Adrenal gland (tissue), 12 donors: ENCODE results near the gene APBA1. TPM values are rescaled to one million over a fixed set of nuclear protein-coding genes. Genes with fewer than 3 reads are reported as not detected.

Experiments used
- DNase-seq, 7 donors: peaks; one replicate each; pipeline ENCODE4 v3.0.0-alpha.2; 2019 to 2020
- H3K27ac ChIP-seq, 5 donors: fragments of 200-600 bp; sonication (generic) in 4 of 5; 1 replicate in 3 of 5; 2 replicates in 2 of 5; pipeline versions ENCODE4 v1.5.1 to v1.8.0; 2016 to 2020; ENCODE audit warnings: mild to moderate bottlenecking in 1 of 5
- H3K27me3 ChIP-seq: fragments of 200-600 bp; 2 replicates; pipeline ENCODE4 v1.8.0; 2021
- H3K36me3 ChIP-seq, 2 donors: fragments of 200-600 bp; replicated peaks in 1 of 2; 1 replicate in 1 of 2; 2 replicates in 1 of 2; pipeline versions ENCODE4 v1.5.1 to v1.8.0; 2018 to 2022
- H3K4me1 ChIP-seq, 2 donors: fragments of 200-600 bp; replicated peaks in 1 of 2; 1 replicate in 1 of 2; 2 replicates in 1 of 2; pipeline versions ENCODE4 v1.5.1 to v1.8.0; 2018 to 2021
- H3K4me3 ChIP-seq, 4 donors: fragments of 200-600 bp; sonication (generic) in 3 of 4; one replicate each; pipeline ENCODE4 v1.5.1; 2016 to 2018
- H3K9me3 ChIP-seq, 3 donors: fragments of 200-600 bp; sonication (generic) in 1 of 3; replicated peaks in 1 of 3; 1 replicate in 2 of 3; 2 replicates in 1 of 3; pipeline versions ENCODE4 v1.5.1 to v1.8.0; 2016 to 2021
- POLR2A ChIP-seq, 2 donors: fragments of 450-650 bp; IDR thresholded peaks; one replicate each; pipeline ENCODE4 v1.6.1; 2017; ENCODE audit warnings: antibody characterized with exemption in 2 of 2, mild to moderate bottlenecking in 2 of 2, moderate library complexity in 1 of 2
- WGBS, 4 donors: extraction: QIAGEN DNeasy Blood & Tissue Kit in 2 of 4; methylation state at CpG; one replicate each; pipeline versions ENCODE4 v1.1.5 to v1.1.7; 2013 to 2017; 5-methylcytosine and 5-hydroxymethylcytosine counted together
- intact Hi-C, 2 donors: fragments of 100-400 bp; cut with DNase I; formaldehyde crosslinking; loops; one replicate each; pipeline versions ENCODE4 v1.14.1 to v1.15.0; 2022 to 2023
- polyA plus RNA-seq, 3 donors: library from polyadenylated mRNA; stranded (reverse); fragments of 200-250 nt in 2 of 3; fragments of 350-450 nt in 1 of 3; fragmentation: Illumina TruSeq in 1 of 3; extraction: RNeasy Lipid Tissue Mini Kit (QIAGEN cat#74804) in 1 of 3; gene quantifications; one replicate each; pipeline ENCODE4 v1.2.3, GENCODE V29; 2013 to 2014
- total RNA-seq, 9 donors: library from RNA; depleted of rRNA in 4 of 9; stranded (reverse); fragments of >200 nt in 4 of 9; fragments of 120-200 nt in 1 of 9; fragmentation: NEBNext Ultra II Directional in 1 of 9; extraction: Animal tissue kit (Norgen Biotek cat#: 25700) in 1 of 9; gene quantifications; one replicate each; pipeline versions ENCODE4 v1.1.0 to v1.2.4, GENCODE V29; 2013 to 2023
- TF ChIP-seq, protein P1 (sequence below), 6 experiments: fragments of 450-650 bp in 4 of 6; fragments of 200-600 bp in 2 of 6; sonication (generic) in 1 of 6; IDR thresholded peaks; 1 replicate in 5 of 6; 2 replicates in 1 of 6; pipeline versions ENCODE4 v1.5.1 to v1.8.0; 2016 to 2021; ENCODE audit warnings: antibody characterized with exemption in 6 of 6, mild to moderate bottlenecking in 2 of 6, moderate library complexity in 1 of 6
- donor health status: healthy with polysubstance abuse.
- donor health status: Bipolar disorder and iron deficiency.
- donor health status: DM: yes; HTN: yes; CAD: no.
- donor health status: DM: no; HTN: no; CAD: no.
- donor health status: DM: no; HTN: no; CAD: no.
- donor health status: DM: yes; HTN: yes; CAD: no.

APBA1 gene
- total and polyA plus RNA-seq, 12 donors, result 0.64 to 6.4 (median 3.5) TPM

DNA sequence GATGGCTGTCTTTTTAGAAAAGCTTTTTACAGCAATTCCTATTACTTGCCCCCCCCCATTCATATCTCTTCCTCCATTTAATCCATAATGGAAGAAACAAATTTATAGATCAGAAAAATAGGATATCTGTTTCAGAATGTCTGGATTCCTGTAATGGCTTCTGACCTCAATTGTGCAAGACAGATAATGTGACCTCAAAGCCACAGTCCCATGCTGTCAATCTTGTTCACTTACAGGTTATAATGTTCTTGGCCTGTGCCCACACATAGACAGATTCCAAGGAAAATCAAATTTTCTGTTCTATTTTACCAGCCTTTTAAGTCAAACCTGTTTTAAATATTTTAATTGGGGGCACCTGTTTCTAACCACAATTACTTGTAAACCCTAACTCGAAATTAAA is 203.8 kb downstream of the APBA1 start:
- WGBS, 4 donors, result 72 to 89% (median 81%) methylated on average over 1 of the region's 1 CpG
- TF ChIP-seq, protein P1, sequence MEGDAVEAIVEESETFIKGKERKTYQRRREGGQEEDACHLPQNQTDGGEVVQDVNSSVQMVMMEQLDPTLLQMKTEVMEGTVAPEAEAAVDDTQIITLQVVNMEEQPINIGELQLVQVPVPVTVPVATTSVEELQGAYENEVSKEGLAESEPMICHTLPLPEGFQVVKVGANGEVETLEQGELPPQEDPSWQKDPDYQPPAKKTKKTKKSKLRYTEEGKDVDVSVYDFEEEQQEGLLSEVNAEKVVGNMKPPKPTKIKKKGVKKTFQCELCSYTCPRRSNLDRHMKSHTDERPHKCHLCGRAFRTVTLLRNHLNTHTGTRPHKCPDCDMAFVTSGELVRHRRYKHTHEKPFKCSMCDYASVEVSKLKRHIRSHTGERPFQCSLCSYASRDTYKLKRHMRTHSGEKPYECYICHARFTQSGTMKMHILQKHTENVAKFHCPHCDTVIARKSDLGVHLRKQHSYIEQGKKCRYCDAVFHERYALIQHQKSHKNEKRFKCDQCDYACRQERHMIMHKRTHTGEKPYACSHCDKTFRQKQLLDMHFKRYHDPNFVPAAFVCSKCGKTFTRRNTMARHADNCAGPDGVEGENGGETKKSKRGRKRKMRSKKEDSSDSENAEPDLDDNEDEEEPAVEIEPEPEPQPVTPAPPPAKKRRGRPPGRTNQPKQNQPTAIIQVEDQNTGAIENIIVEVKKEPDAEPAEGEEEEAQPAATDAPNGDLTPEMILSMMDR (IDR thresholded peaks at IDR 0.05), result no peak
- no peak for TF ChIP-seq POLR2A (IDR thresholded peaks at IDR 0.05)
- no peak overlapping the region for H3K4me3 ChIP-seq

DNA sequence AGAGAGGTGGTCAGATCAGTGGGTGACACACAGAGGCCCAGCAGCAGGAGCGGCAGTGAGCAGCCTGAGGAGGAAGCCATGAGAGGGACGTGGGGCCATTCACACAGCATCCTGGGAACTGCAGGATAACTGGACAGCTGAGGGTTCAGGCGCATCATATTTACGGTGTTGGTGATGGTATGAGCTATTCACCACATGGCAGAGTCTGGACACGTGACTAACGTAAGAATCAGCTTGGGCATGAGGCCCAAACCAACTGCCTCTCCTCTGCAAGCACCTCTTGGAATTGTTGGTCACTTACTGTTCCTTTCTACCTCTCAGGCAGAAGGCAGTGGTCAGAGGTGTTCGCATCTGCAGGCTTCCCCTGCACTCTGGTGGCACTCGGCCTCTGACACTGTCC is 206.0 kb downstream of the APBA1 start:
- Histone ChIP-seq H3K4me3 (no peak overlapping the region), H3K4me1 (no peaks in the 10 kb centered on the region), H3K27me3 (no peaks in the 10 kb centered on the region), H3K36me3 (no peaks in the 10 kb centered on the region), H3K27ac (no peak overlapping the region), H3K9me3 (no peaks in the 10 kb centered on the region)
- intact Hi-C loops, result no loop called here
- 83 to 91% (median 86%) methylated on average over 8 of the region's 8 CpGs for WGBS, 4 donors
- TF ChIP-seq POLR2A (IDR thresholded peaks at IDR 0.05), result no peak
- TF ChIP-seq, protein P1 (IDR thresholded peaks at IDR 0.05), result no peak
- DNase-seq, result no peak

More for the DNA sequence above, 203.8 kb downstream of the APBA1 start:
- Histone ChIP-seq H3K27ac (no peak overlapping the region), H3K27me3 (no peaks in the 10 kb centered on the region), H3K9me3 (no peaks in the 10 kb centered on the region), H3K36me3 (no peaks in the 10 kb centered on the region), H3K4me1 (no peaks in the 10 kb centered on the region)
- intact Hi-C loops, result no loop called here
- no peak for DNase-seq

DNA sequence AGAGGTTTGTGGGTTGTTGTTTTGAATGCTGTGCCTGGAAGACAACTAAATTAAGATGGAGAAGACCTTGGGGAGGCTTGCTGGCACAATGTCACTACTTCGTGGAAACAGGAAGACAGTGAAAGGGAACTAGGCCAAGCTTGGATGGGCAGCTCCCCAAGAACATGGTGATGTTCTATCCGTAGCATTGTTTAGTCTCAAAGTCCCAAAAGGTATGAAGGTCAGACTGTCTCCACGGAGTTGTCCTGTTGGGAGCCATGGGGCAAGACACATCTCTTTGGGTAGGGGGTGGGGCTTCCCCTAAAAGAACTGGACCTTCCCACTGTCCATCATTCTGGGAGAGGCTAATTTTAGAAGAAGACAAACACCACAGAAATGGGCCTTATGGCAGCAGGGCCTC is 206.7 kb downstream of the APBA1 start:
- no peak for DNase-seq
- no peak overlapping the region for H3K27ac ChIP-seq
- TF ChIP-seq, protein P1 (IDR thresholded peaks at IDR 0.05), result no peak
- no peak for TF ChIP-seq POLR2A (IDR thresholded peaks at IDR 0.05)
- H3K9me3 ChIP-seq, result no peaks in the 10 kb centered on the region
- WGBS, 4 donors, result 33 to 61% (median 46%) methylated on average over 3 of the region's 3 CpGs
- no peaks in the 10 kb centered on the region for H3K4me1 ChIP-seq
- no peaks in the 10 kb centered on the region for H3K36me3 ChIP-seq
- no peak overlapping the region for H3K4me3 ChIP-seq
- intact Hi-C loops, result no loop called here
- H3K27me3 ChIP-seq, result no peaks in the 10 kb centered on the region

DNA sequence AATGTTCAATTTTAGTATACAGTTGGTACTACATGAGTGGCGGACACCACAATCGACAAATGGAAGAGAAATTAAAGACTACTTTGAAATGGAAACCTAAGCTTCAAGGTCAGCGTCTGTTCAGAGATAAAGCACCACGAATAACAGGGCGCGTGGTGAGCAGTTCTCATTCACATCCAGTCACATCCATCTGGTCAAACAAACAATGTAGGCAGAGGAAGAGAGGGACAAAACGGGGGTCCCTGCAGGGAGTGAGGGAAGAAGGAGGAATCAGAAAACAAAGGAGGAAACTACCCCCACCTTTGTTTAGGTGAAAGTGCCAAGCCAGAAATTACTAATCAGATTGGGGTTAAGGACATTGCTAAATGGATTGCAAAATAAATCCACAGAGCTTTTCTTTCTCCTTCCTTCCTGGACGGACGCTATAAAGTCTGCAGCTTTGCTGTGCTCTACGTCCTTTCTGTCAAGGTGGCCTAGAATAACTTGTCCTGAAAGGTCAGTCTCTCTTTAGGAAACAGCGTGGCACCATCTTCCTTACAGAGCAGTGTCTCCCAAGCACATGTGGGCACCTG is 208.6 kb downstream of the APBA1 start:
- no peaks in the 10 kb centered on the region for H3K36me3 ChIP-seq
- no peak for TF ChIP-seq POLR2A (IDR thresholded peaks at IDR 0.05)
- TF ChIP-seq, protein P1 (IDR thresholded peaks at IDR 0.05), result no peak
- no peaks in the 10 kb centered on the region for H3K27me3 ChIP-seq
- 34 to 46% (median 40%) methylated on average over 11 of the region's 11 CpGs for WGBS, 4 donors
- no peak overlapping the region for H3K4me3 ChIP-seq
- no peaks in the 10 kb centered on the region for H3K4me1 ChIP-seq
- H3K27ac ChIP-seq, result no peak overlapping the region
- no peak for DNase-seq
- intact Hi-C loops, result no loop called here
- no peaks in the 10 kb centered on the region for H3K9me3 ChIP-seq
